Activated CD8-positive, alpha-beta memory T cell treated with anti-CD3 and anti-CD28 coated beads for 4 hours (primary cell): ENCODE data around the gene ADPRM.
A peak's percentile ranks its signal among the peaks of the same experiment; 100 is the strongest.
"Not testable (repeated sequence)": the region's sequence is repeated elsewhere in the genome, so short reads cannot be mapped to it uniquely, and the experiment has no call there.

Source experiments
- DNase-seq, 2 donors: peaks; one replicate each; pipeline ENCODE4 v3.0.0-alpha.2; 2020; ENCODE audit warnings: low read depth in 2 of 2

ADPRM gene

DNA sequence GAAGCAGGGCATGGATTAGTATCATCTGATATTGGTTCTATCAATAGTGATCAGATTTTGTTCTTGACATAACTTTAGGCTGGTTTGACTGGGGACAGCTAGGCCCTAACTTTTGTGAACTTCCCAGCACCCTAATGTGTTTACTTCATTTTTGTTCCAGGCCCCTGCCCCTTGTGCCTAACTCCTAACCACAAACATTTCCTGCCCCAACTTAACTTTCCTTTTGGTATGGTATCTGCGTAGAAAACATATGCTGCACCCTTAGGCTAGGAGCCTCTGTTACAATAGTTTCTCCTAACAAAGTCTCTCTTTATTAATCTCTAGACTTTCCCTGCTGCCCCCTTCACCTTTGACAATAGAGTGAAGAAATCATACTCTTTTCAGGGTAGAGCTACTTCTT, 2.5 kb downstream of the ADPRM start:
- DNase-seq = no peak

GRCh38 chr17:10702574-10702973, 5.2 kb downstream of the ADPRM start:
- DNase-seq = no peak

DNA sequence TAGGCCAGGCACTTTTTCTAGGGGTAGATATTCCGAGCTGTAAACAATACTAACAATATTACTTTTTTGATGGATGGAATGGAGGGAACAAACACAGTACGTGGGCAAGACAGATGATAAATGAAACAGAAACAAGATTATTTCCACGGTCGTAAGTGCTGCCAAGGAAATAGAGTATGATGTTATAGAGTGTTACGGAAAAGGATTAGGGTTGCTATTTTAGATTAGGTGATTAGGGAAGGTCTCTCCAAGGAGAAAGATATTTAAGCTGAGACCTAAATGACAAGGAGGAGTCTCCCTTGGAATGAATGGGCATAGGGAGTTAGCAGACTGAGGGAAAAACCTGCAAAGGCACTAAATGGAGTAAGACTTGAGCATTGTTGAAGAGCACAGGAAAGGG, 8.3 kb downstream of the ADPRM start:
- DNase-seq = no peak

DNA sequence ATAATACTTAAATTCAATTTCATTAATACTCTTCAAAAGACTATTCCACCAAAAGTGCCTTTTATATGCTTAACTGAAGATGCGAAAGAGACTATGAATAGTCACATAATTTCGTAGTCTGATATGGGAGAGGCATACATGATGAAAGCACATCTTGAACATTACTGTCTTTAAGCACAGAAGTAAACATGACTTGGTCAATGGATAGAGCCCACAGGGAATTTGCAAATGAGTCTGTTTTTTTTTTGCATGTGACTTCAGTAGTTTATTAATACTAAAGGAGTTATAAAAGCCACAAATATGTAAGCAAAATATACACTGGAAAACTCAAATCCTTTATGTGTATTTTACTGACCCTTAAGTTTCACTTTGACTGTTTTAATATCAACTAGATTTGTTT, 15.9 kb downstream of the ADPRM start:
- DNase-seq = no peak

- DNase-seq = no peak
Observed at GRCh38 chr17:10716218-10716617, 18.8 kb downstream of the ADPRM start.

DNA sequence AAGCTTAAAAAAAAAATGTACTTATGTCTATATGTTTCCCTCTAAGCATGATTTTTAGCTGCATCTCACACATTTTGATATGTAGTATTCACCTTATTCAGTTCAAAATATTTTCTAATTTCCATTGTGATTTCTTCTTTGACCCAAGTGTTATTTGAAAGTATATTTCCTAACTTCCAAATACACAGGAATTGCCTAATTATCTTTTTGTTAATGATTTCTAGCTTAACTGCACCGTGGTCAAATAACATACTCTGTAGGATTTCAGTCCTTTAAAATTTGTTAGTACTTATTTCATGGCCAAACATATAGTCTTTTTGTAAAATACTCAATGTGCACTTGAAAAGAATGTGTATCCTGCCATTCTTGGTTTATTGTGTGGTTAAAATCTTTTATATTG, 21.2 kb downstream of the ADPRM start:
- no peak for DNase-seq

DNA sequence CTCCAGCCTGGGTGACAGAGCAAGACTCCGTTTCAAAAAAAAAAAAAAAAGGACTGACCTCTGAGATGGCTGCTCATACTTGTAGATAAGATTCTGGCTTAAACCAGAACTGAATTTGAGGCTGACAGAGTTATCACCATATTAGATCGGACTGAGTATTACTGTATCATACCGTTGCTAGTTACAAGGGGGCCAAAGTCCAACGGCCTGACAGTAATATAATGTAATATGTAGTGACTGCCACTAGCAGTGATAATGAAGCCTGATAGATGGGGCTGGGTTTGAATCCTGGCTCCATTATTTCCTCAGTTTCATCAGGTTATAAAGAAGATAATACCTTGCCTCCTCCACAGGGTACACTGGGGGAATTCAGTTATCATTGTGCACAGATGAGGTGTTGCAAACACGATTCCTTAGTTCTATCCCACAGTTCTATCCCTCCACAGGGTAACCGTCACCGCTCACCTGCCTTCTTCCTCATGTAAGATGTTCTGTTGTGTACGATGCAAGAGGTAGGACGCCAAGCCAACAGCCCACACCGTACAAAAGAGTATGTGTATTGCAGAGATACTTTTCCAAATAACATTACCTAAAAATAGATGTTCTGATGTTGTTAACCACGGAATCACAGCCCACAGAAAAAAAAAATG, 27.3 kb downstream of the ADPRM start:
- DNase-seq = no peak

DNA sequence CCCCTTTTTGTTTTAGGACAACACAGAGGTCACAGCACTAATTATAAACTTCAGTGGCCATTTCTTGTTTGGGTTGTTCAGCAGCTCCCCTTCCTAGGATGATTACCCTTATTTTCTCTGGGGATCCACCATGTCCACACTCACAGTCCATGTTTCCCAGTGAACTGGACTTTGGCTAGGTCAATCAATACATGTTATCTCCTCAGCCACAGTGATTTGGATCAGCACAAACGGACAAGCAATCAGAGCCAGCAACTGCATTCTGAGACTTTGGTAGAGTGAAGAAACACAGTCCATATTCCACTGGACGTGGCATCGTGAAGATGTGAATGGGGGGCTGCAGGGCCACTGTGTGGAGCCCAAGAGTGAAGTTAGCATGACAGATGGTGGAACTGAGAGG, 27.9 kb downstream of the ADPRM start:
- DNase-seq = no peak

DNA sequence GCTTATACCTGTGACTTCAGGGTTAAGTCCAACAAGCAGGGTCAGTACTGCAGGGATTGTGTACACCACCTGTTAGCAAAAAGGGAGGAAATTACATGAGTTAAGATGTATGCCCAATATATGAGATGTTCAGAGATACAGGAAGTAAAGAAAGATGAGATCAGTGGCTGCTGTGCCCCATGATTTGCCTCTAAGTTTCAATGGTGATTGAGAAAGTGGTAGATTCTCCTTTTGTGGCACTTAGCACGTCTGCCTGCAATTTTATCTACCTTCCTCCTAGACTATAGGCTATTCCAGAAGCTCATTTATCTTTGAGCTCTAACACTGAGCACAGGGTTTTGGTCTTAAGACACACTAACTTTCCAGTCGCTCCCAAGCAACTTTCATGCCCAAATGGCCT, 28.8 kb downstream of the ADPRM start:
- no peak for DNase-seq

DNA sequence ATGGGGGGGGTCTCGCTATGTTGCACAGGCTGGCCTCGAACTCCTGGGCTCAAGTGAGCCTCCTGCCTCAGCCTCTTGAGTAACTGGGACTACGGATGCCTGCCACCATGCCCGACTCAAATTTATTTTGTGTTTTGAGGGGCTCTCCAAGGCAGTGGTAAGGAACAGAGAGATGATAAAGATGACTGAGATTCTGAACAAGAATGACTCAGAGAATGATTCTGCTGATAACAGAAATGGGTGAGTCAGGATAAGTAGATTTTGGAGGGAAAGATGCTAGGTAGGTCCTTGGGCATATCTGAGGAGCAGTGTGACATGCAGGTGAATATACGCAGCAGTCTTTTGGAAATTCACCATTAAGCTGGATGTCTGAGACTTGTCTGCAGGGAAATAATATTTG, 29.8 kb downstream of the ADPRM start:
- DNase-seq = no peak

- no peak for DNase-seq
Observed at GRCh38 chr17:10728331-10728892, 31.0 kb downstream of the ADPRM start.

DNA sequence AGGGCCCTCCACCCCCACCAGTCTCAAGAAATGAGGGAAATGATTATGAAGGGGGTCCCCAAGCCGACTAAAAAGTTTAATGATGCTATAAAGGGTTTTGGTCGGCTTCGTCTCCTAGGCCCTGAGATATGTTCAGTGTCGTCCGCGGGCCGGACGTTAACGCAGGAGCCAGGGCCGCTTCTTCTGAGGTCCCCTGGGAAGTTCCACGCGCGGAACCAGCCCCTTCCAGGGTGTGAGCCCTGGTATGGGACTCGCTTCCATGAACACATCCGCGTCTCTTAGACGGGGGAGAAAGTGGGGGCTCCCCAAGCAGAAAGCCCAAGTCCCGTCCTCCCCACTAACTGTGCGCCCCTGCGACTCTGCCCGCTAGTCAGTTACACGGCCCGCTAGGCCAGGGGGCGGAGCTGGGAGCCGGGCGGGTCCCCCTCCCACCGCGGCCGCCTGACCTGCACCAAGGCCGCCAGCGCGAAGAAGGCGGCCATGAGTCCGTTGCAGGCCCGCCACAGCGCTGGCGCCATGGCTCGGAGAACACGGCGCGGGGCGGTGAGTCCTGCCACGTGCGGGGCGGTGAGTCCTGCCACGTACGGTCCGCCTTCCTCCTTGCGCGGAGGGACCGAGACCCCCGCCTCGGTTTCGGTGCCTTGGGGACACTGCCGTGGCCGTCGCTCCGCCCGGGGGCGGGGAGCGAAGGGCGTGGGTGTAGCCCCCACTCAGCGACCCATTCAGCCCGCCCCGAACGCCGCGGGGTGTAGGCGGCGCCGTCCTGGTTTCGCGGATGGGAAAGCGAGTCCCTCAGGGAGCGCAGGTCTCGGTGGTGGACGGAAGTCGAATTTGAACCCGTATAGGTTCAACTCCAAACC, 32.2 kb downstream of the ADPRM start, which contains the start of gene TMEM220:
TMEM220 (minus strand) TSS at position 690 of the 860 bp plus-strand sequence; CDS start at position 518, 172 bp downstream.
- DNase-seq = peak; percentile 17 to 21

DNA sequence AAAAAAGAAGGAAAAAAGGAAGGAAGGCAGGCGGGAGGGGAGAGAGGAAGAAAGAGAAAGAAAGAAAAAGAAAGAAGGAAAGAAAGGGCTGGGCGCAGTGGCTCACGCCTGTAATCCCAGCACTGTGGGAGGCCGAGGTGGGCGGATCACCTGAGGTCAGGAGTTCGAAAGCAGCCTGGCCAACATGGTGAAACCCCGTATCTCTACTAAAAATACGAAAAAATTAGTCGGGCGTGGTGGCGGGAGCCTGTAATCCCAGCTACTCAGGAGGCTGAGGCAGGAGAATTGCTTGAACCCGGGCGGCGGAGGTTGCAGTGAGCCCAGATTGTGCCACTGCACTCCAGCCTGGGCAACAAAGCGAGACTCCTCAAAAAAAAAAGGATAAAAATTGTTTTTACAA, 32.9 kb downstream of the ADPRM start:
- DNase-seq = not testable (repeated sequence)

GRCh38 chr17:10731408-10731879, 34.0 kb downstream of the ADPRM start:
- DNase-seq = no peak

DNA sequence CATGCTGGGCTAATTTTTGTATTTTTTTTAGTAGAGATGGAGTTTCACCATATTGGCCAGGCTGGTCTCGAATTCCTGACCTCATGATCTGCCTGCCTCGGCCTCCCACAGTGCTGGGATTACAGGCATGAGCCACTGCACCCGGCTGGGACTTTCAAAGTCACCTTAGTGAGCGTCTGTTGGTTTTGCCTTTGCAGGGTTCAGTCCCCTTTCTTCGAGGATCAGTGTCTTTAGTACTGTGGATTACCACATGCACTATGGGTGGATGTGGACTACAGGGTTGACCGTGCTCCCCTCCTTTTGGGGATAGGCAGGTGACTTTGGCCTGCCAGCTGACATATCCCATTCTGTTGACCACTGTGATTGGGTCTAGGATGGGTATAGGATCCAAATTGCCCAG, 34.7 kb downstream of the ADPRM start:
- not testable (repeated sequence) for DNase-seq

GRCh38 chr17:10733666-10734065, 36.3 kb downstream of the ADPRM start:
- no peak for DNase-seq

DNA sequence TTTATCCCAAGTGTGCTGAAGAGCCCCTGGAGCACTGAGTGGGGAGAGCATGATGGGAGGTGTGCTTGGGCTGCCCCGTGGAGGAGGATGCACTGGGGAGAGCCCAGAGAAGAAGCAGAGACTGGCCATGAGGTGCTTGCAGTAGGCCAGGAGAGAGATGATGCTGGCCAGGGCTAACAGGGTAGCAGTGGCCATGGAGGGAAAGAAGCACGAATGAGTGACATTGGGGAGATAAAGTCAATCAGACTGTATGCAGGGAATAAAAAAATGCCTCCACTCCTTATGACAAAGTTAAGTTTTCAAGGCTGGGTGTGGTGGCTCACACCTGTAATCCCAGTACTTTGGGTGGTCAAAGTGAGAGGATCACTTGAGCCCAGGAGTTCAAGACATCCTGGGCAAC, 37.9 kb downstream of the ADPRM start:
- no peak for DNase-seq

DNA sequence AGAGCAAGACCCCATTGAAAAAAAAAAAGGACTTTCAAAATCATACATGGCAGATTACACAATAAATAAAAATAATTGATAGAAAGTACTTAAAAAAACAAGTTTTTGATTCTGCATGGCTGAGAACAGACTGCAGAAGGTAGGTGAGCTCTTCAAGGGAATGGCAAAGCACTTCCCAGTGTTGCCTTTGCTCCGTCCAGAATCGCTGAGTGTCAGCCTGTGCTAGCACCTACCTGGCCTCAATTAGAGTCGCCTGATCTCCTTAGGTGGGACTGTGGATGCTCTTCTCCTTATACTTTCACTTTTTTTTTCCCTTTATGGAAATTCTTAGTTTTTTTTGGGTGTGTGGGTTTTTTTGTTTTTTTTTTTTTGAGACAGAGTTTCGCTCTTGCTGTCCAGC, 38.4 kb downstream of the ADPRM start:
- no peak for DNase-seq

GRCh38 chr17:10737168-10737622, 39.8 kb downstream of the ADPRM start:
- no peak for DNase-seq

DNA sequence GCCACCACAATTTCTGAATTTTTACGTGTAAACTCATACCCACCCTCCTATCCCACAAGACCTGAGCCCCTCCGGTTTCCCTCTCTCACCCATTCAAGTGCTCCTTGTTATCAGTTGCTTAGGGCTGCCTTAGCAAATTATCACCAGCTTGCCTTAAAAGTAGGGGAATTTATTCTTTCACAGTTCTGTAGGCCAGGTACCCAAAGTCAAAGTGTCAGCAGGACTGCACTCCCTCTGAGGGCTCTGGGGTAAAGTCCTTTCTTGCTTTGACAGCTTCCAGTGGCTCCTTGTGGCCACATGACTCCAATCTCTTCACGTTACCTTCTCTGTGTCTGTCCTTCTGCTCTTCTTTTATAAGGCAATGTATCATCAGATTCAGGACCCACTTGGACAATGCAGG, 40.3 kb downstream of the ADPRM start:
- DNase-seq = no peak

GRCh38 chr17:10738521-10739258, 41.3 kb downstream of the ADPRM start:
- DNase-seq = no peak

GRCh38 chr17:10739386-10739785, 42.0 kb downstream of the ADPRM start:
- no peak for DNase-seq
